ELR (cell line): Measurements from ENCODE around the gene SOHLH2.

Source experiments
- DNase-seq: peaks from one replicate; pipeline ENCODE4 v3.0.0-alpha.2; 2015; ENCODE audit warnings: low read depth

The SOHLH2 gene, protein sequence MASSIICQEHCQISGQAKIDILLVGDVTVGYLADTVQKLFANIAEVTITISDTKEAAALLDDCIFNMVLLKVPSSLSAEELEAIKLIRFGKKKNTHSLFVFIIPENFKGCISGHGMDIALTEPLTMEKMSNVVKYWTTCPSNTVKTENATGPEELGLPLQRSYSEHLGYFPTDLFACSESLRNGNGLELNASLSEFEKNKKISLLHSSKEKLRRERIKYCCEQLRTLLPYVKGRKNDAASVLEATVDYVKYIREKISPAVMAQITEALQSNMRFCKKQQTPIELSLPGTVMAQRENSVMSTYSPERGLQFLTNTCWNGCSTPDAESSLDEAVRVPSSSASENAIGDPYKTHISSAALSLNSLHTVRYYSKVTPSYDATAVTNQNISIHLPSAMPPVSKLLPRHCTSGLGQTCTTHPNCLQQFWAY

DNA sequence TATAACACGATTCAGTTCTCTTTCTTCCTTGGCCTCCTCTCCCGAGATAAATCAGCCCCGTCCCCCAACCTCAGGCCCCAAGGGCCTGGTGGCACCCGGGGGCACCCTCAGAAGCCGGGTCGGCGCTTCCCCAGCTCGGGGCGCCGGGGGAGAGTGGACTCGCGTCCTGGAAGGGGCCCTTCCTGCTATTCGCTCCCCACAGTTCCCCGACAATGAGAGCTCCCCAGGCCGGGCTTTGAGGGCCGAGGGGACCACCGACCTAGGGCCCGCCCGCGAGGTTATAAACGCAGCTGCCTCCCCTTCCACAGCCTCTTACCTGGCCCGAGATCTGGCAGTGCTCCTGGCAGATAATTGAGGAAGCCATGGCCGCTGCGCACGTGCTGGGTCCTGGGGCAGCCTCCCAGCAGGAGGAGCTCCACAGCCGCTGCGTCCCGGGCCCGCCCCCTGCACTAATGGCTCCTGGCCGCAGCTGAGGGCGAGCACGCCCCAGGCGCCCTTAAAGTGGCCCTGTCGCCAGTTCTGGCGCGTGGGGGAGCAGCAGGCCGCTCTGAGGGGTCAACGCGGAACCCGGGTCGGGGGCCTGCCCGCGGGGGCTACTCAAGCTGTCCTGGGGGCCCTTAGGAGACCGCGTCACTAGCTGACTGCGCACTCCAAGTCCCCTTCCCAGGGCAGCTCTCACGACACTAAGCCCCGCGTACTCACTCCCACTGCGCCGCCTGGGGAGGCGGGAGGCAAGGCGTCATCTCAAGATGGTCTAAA, at the start of gene SOHLH2:
Gene SOHLH2 (minus strand): TSS at position 394 of the 759 bp plus-strand sequence. CDS start 30 bp downstream, at position 364.
- no peak for DNase-seq

GRCh38 chr13:36261976-36262375, 47.6 kb upstream of the SOHLH2 start:
- no peak for DNase-seq

DNA sequence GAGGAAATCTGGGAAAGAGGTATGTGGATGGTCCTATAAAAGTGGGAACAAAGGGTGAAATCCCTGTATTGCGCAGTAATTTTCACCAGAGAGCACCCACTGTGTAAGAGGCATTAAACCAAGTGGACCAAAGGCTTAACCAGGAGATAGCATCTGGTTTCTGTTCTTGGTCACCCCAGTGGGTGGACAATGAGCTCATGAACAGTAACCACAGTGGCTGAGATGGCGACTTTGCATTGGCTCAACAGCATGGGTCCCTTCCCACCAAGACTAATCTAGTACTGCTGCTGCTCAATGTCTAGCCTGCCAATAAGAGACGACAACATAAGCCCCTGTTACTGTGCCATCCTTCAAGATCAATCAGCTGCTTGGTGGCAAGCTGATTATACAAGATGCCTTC, 46.7 kb upstream of the SOHLH2 start:
- DNase-seq: no peak

- no peak for DNase-seq
Observed at GRCh38 chr13:36259361-36260137, 45.2 kb upstream of the SOHLH2 start.

- no peak for DNase-seq
Observed at GRCh38 chr13:36258831-36259230, 44.5 kb upstream of the SOHLH2 start.

DNA sequence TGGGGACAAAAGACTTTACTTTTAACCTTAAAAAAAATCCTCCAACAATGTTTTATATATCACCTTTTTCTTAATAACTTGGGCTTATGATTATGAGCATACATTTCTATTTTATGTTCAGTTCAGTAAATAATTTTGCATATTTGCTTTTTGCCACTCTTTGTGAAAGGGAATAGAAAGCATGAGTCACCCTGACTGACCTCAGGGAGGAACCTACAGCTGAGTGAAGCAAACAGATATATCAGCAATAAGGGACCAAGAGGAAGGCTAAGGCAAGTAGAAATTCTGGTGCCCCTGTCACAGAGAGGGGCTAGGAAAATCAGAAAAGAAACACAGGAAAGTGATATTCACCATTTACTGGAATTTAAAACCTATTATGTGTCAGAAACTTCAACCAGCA, 37.2 kb upstream of the SOHLH2 start:
- DNase-seq: peak; percentile 14

- no peak for DNase-seq
Observed at GRCh38 chr13:36251017-36251416, 36.7 kb upstream of the SOHLH2 start.

GRCh38 chr13:36248700-36249099, 34.3 kb upstream of the SOHLH2 start:
- DNase-seq: no peak

- DNase-seq: no peak
Observed at GRCh38 chr13:36244990-36245389, 30.6 kb upstream of the SOHLH2 start.

GRCh38 chr13:36244073-36244472, 29.7 kb upstream of the SOHLH2 start:
- no peak for DNase-seq

DNA sequence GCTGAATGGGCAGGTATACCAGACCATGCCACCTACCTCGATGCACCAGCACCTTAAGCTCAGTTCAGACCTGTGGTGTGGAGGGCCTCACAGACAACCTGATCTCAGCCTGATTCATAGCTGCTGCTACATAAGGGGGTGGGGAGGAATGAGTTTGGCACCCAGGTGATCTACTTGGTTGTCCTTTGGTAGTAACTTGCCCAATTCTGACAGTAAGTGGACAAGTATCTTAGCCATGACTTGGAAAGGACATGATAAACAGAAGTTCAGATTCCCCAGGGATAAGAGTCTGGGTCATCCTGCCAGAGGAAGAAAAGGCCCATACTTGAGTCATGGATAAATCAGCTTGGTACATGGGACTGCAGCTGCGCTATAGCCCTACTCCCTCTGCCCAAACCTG, 28.4 kb upstream of the SOHLH2 start:
- DNase-seq: no peak

DNA sequence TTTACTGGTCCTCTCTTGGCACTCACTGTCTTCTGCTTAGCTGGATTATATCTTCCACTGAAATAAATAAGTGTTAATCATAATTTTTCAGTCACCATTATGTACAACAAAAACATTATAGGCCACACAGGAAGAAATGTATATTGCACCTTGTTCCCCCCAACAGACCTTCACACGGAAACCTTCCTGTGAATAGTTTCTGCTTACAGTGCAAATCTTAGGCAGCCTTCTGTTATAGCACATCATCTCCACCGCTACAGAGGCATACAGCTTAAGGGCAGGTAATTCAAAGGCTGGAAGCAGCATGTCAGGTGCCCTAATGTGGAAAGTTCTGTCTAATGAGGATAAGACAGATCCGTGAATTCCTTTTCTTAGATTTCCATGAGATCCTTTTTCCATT, 16.9 kb upstream of the SOHLH2 start:
- no peak for DNase-seq

- DNase-seq: no peak
Observed at GRCh38 chr13:36224730-36225129, 10.4 kb upstream of the SOHLH2 start.

GRCh38 chr13:36219883-36220282, 5.5 kb upstream of the SOHLH2 start:
- no peak for DNase-seq

DNA sequence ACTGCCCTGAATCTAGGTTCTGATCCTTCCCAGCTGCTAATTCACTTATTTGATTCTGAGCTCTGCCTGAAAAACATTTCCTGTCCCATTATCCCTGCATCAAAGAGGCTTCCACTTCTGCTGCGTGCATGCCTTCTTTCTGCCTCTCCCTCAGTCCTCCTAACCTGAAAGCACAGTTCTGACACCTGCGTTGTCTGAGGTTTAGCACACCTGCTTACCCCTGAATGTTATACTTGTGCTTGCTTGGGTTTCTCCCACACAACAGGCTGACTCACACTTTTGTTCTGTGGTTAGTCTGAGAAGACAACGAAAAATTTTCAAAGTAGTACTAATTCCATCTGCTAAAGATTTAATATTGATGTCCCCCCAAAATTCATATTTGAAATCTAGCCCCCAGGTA, 3.1 kb upstream of the SOHLH2 start:
- DNase-seq: no peak

GRCh38 chr13:36212789-36213188, 1.6 kb downstream of the SOHLH2 start:
- DNase-seq: no peak

- DNase-seq: no peak
Observed at GRCh38 chr13:36211567-36211966, 2.8 kb downstream of the SOHLH2 start.

- no peak for DNase-seq
Observed at GRCh38 chr13:36210738-36211137, 3.6 kb downstream of the SOHLH2 start.

- DNase-seq: no peak
Observed at GRCh38 chr13:36207672-36208071, 6.7 kb downstream of the SOHLH2 start.

- DNase-seq: peak; percentile 21
Observed at GRCh38 chr13:36193151-36193855, 21.1 kb downstream of the SOHLH2 start.

GRCh38 chr13:36192166-36192565, 22.2 kb downstream of the SOHLH2 start:
- DNase-seq: no peak

- DNase-seq: no peak
Observed at GRCh38 chr13:36190771-36191170, 23.6 kb downstream of the SOHLH2 start.
